ENCODE results near the gene CHRNB2. TPM values are rescaled to one million over a fixed set of nuclear protein-coding genes. Genes with fewer than 3 reads are reported as not detected.

Gene CHRNB2
- total RNA-seq, 1 experiment from 2014 or later = 1.8 TPM

- Histone ChIP-seq H3K79me2 (ENCODE audit: insufficient read depth, low read length) (no peaks in the 10 kb centered on the region; the same call in 1 of the 2 replicates), H3K56ac (ENCODE audit: insufficient read length, low read depth, low read length) (no peak overlapping the region), H2BK5ac (ENCODE audit: insufficient read length, low read length) (no peak overlapping the region), H3K18ac (ENCODE audit: insufficient read length, low read depth, low read length) (no peak overlapping the region), H3K14ac (ENCODE audit: insufficient read depth, low read length) (no peak overlapping the region), H2BK12ac (ENCODE audit: insufficient read length, low read depth, low read length) (no peak overlapping the region), H3K9ac (ENCODE audit: extremely low read depth, insufficient read length, low read length) (no peak overlapping the region), H3K23me2 (ENCODE audit: insufficient read length, low read depth, low read length, poor library complexity, severe bottlenecking) (no peaks in the 10 kb centered on the region), H3K4ac (ENCODE audit: low read depth, low read length) (no peak overlapping the region), H3T11ph (ENCODE audit: low read length) (no peak overlapping the region), H3K27me3 (ENCODE audit: insufficient read depth, low read length) (no peaks in the 10 kb centered on the region), H2BK20ac (ENCODE audit: low read depth, low read length, poor library complexity, severe bottlenecking) (no peak overlapping the region), H3K23ac (ENCODE audit: insufficient read length, low read depth, low read length) (no peak overlapping the region), H2BK15ac (ENCODE audit: low read depth, low read length) (no peak overlapping the region), H3K9me3 (ENCODE audit: control insufficient read depth, low read depth, low read length) (no peaks in the 10 kb centered on the region), H4K5ac (ENCODE audit: insufficient read length, low read depth, low read length) (no peak overlapping the region), H4K91ac (ENCODE audit: insufficient read length, low read depth, low read length) (no peak overlapping the region), H4K8ac (replicated peaks; ENCODE audit: insufficient read length, low read depth, low read length) (no peak overlapping the region), H3K27ac (ENCODE audit: insufficient read length, low read depth, low read length) (no peak overlapping the region), H2AFZ (ENCODE audit: low read length) (no peak overlapping the region), H2BK120ac (ENCODE audit: low read depth, low read length, poor library complexity, severe bottlenecking) (no peak overlapping the region), H3K4me2 (ENCODE audit: insufficient read depth, insufficient read length, low read length) (no peak overlapping the region), H4K20me1 (ENCODE audit: control insufficient read depth, insufficient read depth, insufficient read length) (no peaks in the 10 kb centered on the region), H3K4me1 (ENCODE audit: insufficient read depth, low read length) (no peaks in the 10 kb centered on the region; the same call in 1 of the 2 replicates), H3K79me1 (ENCODE audit: insufficient read depth, low read depth, low read length, poor library complexity, severe bottlenecking) (no peaks in the 10 kb centered on the region), H2AK5ac (ENCODE audit: insufficient read length, low read length) (no peak overlapping the region)
- H3K4me1 Mint-ChIP-seq = peaks cover 7% of the 10 kb centered on the region in 2 experiments
- no peak for DNase-seq
- no peaks in the 10 kb centered on the region for H3K9me3 Mint-ChIP-seq
- H3K4me3 Mint-ChIP-seq = no peak overlapping the region
- H3K27ac Mint-ChIP-seq = no peak overlapping the region
- no peaks in the 10 kb centered on the region for H3K27me3 Mint-ChIP-seq (ENCODE audit: low read depth)
- WGBS (ENCODE audit: extremely low coverage, insufficient read length, low lambda C conversion rate) = no CpG with 5 or more reads among the region's 4 CpGs
- peaks cover 52 to 80% (median 75%) of the 10 kb centered on the region in 3 experiments for H3K36me3 Mint-ChIP-seq (ENCODE audit: insufficient read depth in 1 of 3, low read depth in 3 of 3)
- no peak for TF ChIP-seq CTCF (conservative IDR thresholded peaks at IDR 0.05)
Measured at GRCh38 chr1:154551474-154551873, 16.1 kb upstream of the CHRNB2 start.
